CD14-positive monocyte (primary cell): Measurements from ENCODE around the gene MKNK1. TPM values are rescaled to one million over a fixed set of nuclear protein-coding genes. Genes with fewer than 3 reads are reported as not detected.

ENCODE experiments used
- DNase-seq, 3 donors: peaks; one replicate each; pipeline ENCODE4 v3.0.0-alpha.2; 2011 to 2022
- H2AFZ ChIP-seq: 2 replicates; pipeline ENCODE4 v1.6.0; 2012; ENCODE audit warnings: mild to moderate bottlenecking, low read depth, low read length, inconsistent platforms; ENCODE audit not compliant: insufficient read depth, poor library complexity, severe bottlenecking
- H3K27ac ChIP-seq, 2 donors: 1 replicate in 1 of 2; 2 replicates in 1 of 2; pipeline ENCODE4 v1.5.1; 2012 to 2013; ENCODE audit warnings: low read length in 2 of 2, control low read depth in 1 of 2, inconsistent platforms in 1 of 2, low read depth in 1 of 2, mild to moderate bottlenecking in 1 of 2
- H3K27me3 ChIP-seq, 2 donors: one replicate each; pipeline versions ENCODE4 v1.6.0 to v1.6.1; 2011 to 2013; ENCODE audit warnings: low read length in 2 of 2; ENCODE audit not compliant: control insufficient read depth in 2 of 2, insufficient read depth in 2 of 2
- H3K36me3 ChIP-seq, 2 donors: replicated peaks in 1 of 2; 1 replicate in 1 of 2; 2 replicates in 1 of 2; pipeline versions ENCODE4 v1.5.1 to v1.6.1; 2012 to 2013; ENCODE audit warnings: low read length in 2 of 2, control low read depth in 1 of 2, inconsistent platforms in 1 of 2, mild to moderate bottlenecking in 1 of 2; ENCODE audit not compliant: insufficient read depth in 2 of 2, control insufficient read depth in 1 of 2
- H3K4me1 ChIP-seq, 2 donors: 1 replicate in 1 of 2; 2 replicates in 1 of 2; pipeline versions ENCODE4 v1.5.1 to v1.6.1; 2012 to 2013; ENCODE audit warnings: low read length in 2 of 2, control low read depth in 1 of 2, inconsistent platforms in 1 of 2, mild to moderate bottlenecking in 1 of 2, moderate library complexity in 1 of 2; ENCODE audit not compliant: insufficient read depth in 2 of 2, control insufficient read depth in 1 of 2
- H3K4me2 ChIP-seq: replicated peaks from 2 replicates; pipeline ENCODE3; 2012; ENCODE audit warnings: low read length, moderate library complexity, mild to moderate bottlenecking; ENCODE audit not compliant: poor library complexity, severe bottlenecking; ENCODE audit errors: extremely low read depth
- H3K4me3 ChIP-seq, 3 experiments: fragments of 200-600 bp in 1 of 3; sonication (generic) in 1 of 3; replicated peaks in 1 of 3; 1 replicate in 2 of 3; 2 replicates in 1 of 3; pipeline ENCODE4 v1.5.1; 2011 to 2013; ENCODE audit warnings: low read length in 3 of 3, mild to moderate bottlenecking in 3 of 3, control low read depth in 2 of 3, low read depth in 2 of 3, inconsistent platforms in 1 of 3, moderate library complexity in 1 of 3
- H3K79me2 ChIP-seq: 2 replicates; pipeline ENCODE4 v1.6.0; 2012; ENCODE audit warnings: mild to moderate bottlenecking, control low read depth, inconsistent platforms, low read length, moderate library complexity; ENCODE audit not compliant: insufficient read depth
- H3K9ac ChIP-seq: 2 replicates; pipeline ENCODE4 v1.6.0; 2017; ENCODE audit warnings: low read length, mild to moderate bottlenecking; ENCODE audit not compliant: insufficient read depth, poor library complexity, severe bottlenecking
- H3K9me3 ChIP-seq, 2 donors: replicated peaks in 1 of 2; 1 replicate in 1 of 2; 2 replicates in 1 of 2; pipeline versions ENCODE4 v1.5.1 to v1.6.1; 2012 to 2013; ENCODE audit warnings: low read length in 2 of 2, control low read depth in 1 of 2; ENCODE audit not compliant: control insufficient read depth in 1 of 2, insufficient read depth in 1 of 2
- H4K20me1 ChIP-seq: 2 replicates; pipeline ENCODE4 v1.6.0; 2012; ENCODE audit warnings: mild to moderate bottlenecking, low read length, control low read depth, moderate library complexity; ENCODE audit not compliant: insufficient read depth
- H3K27ac Mint-ChIP-seq, 7 donors: one replicate each; pipeline ENCODE4 v1.8.0; 2020; ENCODE audit warnings: mild to moderate bottlenecking in 7 of 7, mixed read lengths in 7 of 7, moderate library complexity in 6 of 7, inconsistent platforms in 2 of 7
- H3K27me3 Mint-ChIP-seq, 3 donors: one replicate each; pipeline ENCODE4 v1.8.0; 2021 to 2022; ENCODE audit warnings: low read depth in 3 of 3, mild to moderate bottlenecking in 3 of 3, mixed read lengths in 3 of 3, moderate library complexity in 3 of 3, inconsistent platforms in 1 of 3
- H3K36me3 Mint-ChIP-seq, 2 donors: one replicate each; pipeline ENCODE4 v1.8.0; 2020; ENCODE audit warnings: mixed read lengths in 2 of 2, inconsistent platforms in 1 of 2, mild to moderate bottlenecking in 1 of 2
- H3K4me1 Mint-ChIP-seq: one replicate; pipeline ENCODE4 v1.8.0; 2020; ENCODE audit warnings: mild to moderate bottlenecking, mixed read lengths
- H3K4me3 Mint-ChIP-seq, 2 donors: one replicate each; pipeline ENCODE4 v1.8.0; 2020; ENCODE audit warnings: mild to moderate bottlenecking in 2 of 2, mixed read lengths in 2 of 2, moderate library complexity in 1 of 2
- H3K9me3 Mint-ChIP-seq, 7 donors: one replicate each; pipeline ENCODE4 v1.8.0; 2020 to 2022; ENCODE audit warnings: mixed read lengths in 7 of 7, mild to moderate bottlenecking in 6 of 7, moderate library complexity in 6 of 7, inconsistent platforms in 2 of 7
- CTCF ChIP-seq: fragments of 200-600 bp; IDR thresholded peaks from one replicate; pipeline ENCODE4 v1.8.0; 2022; ENCODE audit warnings: antibody characterized with exemption, mild to moderate bottlenecking
- WGBS: methylation state at CpG from one replicate; pipeline ENCODE4 v1.1.5; 2013; ENCODE audit warnings: missing lambda C conversion rate; ENCODE audit not compliant: insufficient coverage; 5-methylcytosine and 5-hydroxymethylcytosine counted together
- intact Hi-C, 2 donors: fragments of 100-400 bp; cut with micrococcal nuclease; formaldehyde crosslinking; loops; one replicate each; pipeline versions ENCODE4 v1.15.0 to v1.15.1; 2023
- polyA plus RNA-seq, 3 donors: library from polyadenylated mRNA; depleted of rRNA in 1 of 3; unstranded in 2 of 3; stranded (reverse) in 1 of 3; fragments of 300-500 nt in 2 of 3; fragments of >200 nt in 1 of 3; fragmentation: Illumina TruSeq in 2 of 3; gene quantifications; 1 replicate in 2 of 3; 2 replicates in 1 of 3; pipeline ENCODE4 v1.2.3, GENCODE V29; 2012 to 2021

Gene MKNK1
- polyA plus RNA-seq, 3 donors, result 38.2 to 144 (median 38.6) TPM

GRCh38 chr1:46594063-46594462, 10.0 kb downstream of the MKNK1 start:
- peaks cover 63 to 69% of the 10 kb centered on the region in 2 donors for H3K36me3 Mint-ChIP-seq
- peaks cover 63% of the 10 kb centered on the region for H3K4me1 Mint-ChIP-seq

GRCh38 chr1:46592823-46593222, 11.2 kb downstream of the MKNK1 start:
- H3K27me3 Mint-ChIP-seq, result peaks cover 0 to 3% (median 0%) of the 10 kb centered on the region in 3 donors
- Histone ChIP-seq H3K4me2 (no peak overlapping the region), H3K27ac (no peak overlapping the region), H2AFZ (no peak overlapping the region), H3K4me1 (peaks cover 41 to 47% of the 10 kb centered on the region in 2 donors), H3K27me3 (no peaks in the 10 kb centered on the region), H3K9ac (no peak overlapping the region), H3K36me3 (peaks cover 42 to 52% of the 10 kb centered on the region in 2 donors), H3K4me3 (no peak overlapping the region), H4K20me1 (peaks cover 8% of the 10 kb centered on the region), H3K9me3 (no peaks in the 10 kb centered on the region), H3K79me2 (peaks cover 47% of the 10 kb centered on the region)
- intact Hi-C loops, result no loop called here
- peaks cover 58% of the 10 kb centered on the region for H3K4me1 Mint-ChIP-seq
- DNase-seq, result no peak
- 100% methylated on average over 3 of the region's 4 CpGs for WGBS
- TF ChIP-seq CTCF, result no peak
- peaks cover 0 to 5% (median 2%) of the 10 kb centered on the region in 7 donors for H3K9me3 Mint-ChIP-seq
- H3K4me3 Mint-ChIP-seq, result no peak overlapping the region
- H3K36me3 Mint-ChIP-seq, result peaks cover 62 to 66% of the 10 kb centered on the region in 2 donors
- H3K27ac Mint-ChIP-seq, result peak overlapping the region in 6 of 7 donors; percentile 19 to 95 (median 74)

More at GRCh38 chr1:46594063-46594462, 10.0 kb downstream of the MKNK1 start:
- no peak overlapping the region for H2AFZ ChIP-seq
- no peaks in the 10 kb centered on the region for H3K27me3 ChIP-seq
- H3K4me3 ChIP-seq, result peak overlapping the region in 1 of 3 experiments; percentile 53
- peak overlapping the region in 1 of 2 donors; percentile 66 for H3K4me3 Mint-ChIP-seq
- peaks cover 0 to 3% (median 0%) of the 10 kb centered on the region in 3 donors for H3K27me3 Mint-ChIP-seq
- H4K20me1 ChIP-seq, result peaks cover 20% of the 10 kb centered on the region
- no peaks in the 10 kb centered on the region for H3K9me3 ChIP-seq
- peak; percentile 30 to 56 (median 53) for DNase-seq
- H3K36me3 ChIP-seq, result peaks cover 38 to 52% of the 10 kb centered on the region in 2 donors
- H3K9me3 Mint-ChIP-seq, result peaks cover 0 to 5% (median 2%) of the 10 kb centered on the region in 7 donors
- no CpG with 5 or more reads among the region's 5 CpGs for WGBS
- peaks cover 56% of the 10 kb centered on the region for H3K79me2 ChIP-seq
- peak overlapping the region; percentile 86 to 98 (median 95) for H3K27ac Mint-ChIP-seq
- peak overlapping the region; percentile 82 to 92 for H3K27ac ChIP-seq
- peaks cover 43 to 50% of the 10 kb centered on the region in 2 donors for H3K4me1 ChIP-seq
- peak overlapping the region; percentile 42 for H3K9ac ChIP-seq
- H3K4me2 ChIP-seq, result peak overlapping the region; percentile 56
- intact Hi-C loops, result loop anchor here in 1 of 2 donors (1.0 kb wide), 1 partner anchor 11 kb away; no protein-coding TSS in a partner anchor
- no peak for TF ChIP-seq CTCF
